ENCODE measurements around the gene CDCA4.

DNA sequence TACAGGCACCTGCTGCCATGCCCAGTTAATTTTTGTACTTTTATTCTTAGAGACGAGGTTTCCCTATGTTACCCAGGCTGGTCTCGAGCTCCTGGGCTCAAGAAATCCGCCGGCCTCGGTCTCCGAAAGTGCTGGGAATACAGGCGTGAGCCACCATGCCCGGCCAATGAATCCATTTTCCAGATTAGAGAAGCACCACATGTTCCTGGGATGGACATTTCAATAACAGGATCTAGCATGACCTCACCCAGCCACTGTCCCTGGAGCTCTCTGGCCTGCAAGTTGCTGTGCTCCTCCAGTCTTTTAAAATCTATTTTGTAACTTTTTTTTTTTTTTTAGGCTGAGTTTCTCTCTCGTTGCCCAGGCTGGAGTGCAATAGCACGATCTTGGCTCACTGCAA is 42.2 kb upstream of the CDCA4 start:
- TF ChIP-seq, protein P1, sequence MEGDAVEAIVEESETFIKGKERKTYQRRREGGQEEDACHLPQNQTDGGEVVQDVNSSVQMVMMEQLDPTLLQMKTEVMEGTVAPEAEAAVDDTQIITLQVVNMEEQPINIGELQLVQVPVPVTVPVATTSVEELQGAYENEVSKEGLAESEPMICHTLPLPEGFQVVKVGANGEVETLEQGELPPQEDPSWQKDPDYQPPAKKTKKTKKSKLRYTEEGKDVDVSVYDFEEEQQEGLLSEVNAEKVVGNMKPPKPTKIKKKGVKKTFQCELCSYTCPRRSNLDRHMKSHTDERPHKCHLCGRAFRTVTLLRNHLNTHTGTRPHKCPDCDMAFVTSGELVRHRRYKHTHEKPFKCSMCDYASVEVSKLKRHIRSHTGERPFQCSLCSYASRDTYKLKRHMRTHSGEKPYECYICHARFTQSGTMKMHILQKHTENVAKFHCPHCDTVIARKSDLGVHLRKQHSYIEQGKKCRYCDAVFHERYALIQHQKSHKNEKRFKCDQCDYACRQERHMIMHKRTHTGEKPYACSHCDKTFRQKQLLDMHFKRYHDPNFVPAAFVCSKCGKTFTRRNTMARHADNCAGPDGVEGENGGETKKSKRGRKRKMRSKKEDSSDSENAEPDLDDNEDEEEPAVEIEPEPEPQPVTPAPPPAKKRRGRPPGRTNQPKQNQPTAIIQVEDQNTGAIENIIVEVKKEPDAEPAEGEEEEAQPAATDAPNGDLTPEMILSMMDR (IDR thresholded peaks at IDR 0.05), result no peak
- no peak for TF ChIP-seq POLR2A (IDR thresholded peaks at IDR 0.05)
